Bone marrow (tissue), 2 donors: ENCODE results near the gene LRRFIP2.
A peak's percentile ranks its signal among the peaks of the same experiment; 100 is the strongest.
"Not testable (repeated sequence)": the region's sequence is repeated elsewhere in the genome, so short reads cannot be mapped to it uniquely, and the experiment has no call there.

Experiments
- DNase-seq, 2 donors: peaks; one replicate each; lab custom pipeline; 2025; lab: John Stamatoyannopoulos, UW

Gene LRRFIP2

GRCh38 chr3:37067577-37067976, 106.8 kb downstream of the LRRFIP2 start:
- DNase-seq, result no peak

DNA sequence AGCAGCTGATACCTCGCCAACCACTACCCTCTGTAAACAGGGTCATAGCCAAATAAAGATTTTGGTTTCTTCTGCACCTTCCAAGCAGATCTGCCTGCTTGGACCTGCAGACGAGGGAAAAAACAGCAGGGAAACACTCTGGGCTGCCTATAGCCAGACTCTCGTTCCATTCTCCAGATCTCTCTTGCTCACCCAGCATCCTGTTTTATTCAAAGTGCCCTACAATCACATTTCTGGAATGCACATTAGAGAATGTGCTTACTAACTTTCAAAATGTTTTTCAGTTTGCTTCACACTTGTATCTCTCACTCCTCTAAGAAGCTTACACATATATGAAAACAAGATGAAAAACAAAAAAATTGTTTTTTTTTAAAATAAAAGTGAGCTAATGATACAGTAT, 109.6 kb downstream of the LRRFIP2 start:
- no peak for DNase-seq

GRCh38 chr3:37058117-37058516, 116.3 kb downstream of the LRRFIP2 start:
- no peak for DNase-seq

DNA sequence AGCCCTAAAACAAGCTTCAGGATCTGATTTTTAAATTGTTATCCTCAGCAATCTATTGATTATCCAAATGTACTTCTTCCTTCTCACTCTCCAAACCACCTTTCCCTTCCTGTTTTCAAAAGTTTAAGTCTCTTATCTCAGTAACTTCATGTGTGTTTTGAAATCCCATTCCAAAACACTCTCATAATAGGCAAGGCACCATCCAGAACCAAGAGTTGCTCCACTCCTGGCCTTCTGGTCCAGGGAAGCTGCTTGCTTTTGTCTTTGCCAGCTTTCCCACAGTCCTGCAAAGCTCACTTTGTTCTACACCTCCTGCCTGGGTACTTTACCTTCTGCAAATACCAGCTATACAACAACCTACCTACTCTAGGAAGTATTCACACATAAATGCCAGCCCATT, 117.6 kb downstream of the LRRFIP2 start:
- no peak for DNase-seq

- not testable (repeated sequence) for DNase-seq
Observed at GRCh38 chr3:37055077-37055476, 119.3 kb downstream of the LRRFIP2 start.

DNA sequence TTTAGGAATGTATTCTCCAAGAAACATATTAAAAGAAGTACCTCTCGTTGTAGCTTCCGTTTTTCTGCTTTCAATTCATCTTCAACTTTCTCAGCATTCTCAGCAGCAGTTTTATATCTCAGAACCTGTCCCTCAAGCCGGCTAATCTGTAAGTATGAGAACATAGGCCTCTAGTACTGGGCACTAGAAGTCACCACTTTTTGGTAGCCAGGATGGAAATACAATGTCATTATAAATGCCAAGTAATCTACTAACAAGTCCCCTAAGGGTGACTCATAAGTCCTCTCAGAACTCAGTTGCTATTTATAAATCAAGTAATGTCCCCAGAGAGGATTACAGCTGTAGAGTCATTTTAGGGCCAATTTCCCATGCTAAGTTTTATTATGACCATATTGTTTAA, 120.0 kb downstream of the LRRFIP2 start:
- DNase-seq, result peak in 1 of 2 donors; percentile 58

GRCh38 chr3:37053753-37054152, 120.6 kb downstream of the LRRFIP2 start:
- DNase-seq, result no peak

- no peak for DNase-seq
Observed at GRCh38 chr3:37053337-37053736, 121.0 kb downstream of the LRRFIP2 start.

GRCh38 chr3:37052860-37053259, 121.5 kb downstream of the LRRFIP2 start:
- DNase-seq, result no peak

GRCh38 chr3:37050282-37050681, 124.1 kb downstream of the LRRFIP2 start:
- no peak for DNase-seq

GRCh38 chr3:37042712-37043111, 131.7 kb downstream of the LRRFIP2 start:
- DNase-seq, result not testable (repeated sequence)

GRCh38 chr3:37041546-37042195, 132.7 kb downstream of the LRRFIP2 start:
- DNase-seq, result no peak

DNA sequence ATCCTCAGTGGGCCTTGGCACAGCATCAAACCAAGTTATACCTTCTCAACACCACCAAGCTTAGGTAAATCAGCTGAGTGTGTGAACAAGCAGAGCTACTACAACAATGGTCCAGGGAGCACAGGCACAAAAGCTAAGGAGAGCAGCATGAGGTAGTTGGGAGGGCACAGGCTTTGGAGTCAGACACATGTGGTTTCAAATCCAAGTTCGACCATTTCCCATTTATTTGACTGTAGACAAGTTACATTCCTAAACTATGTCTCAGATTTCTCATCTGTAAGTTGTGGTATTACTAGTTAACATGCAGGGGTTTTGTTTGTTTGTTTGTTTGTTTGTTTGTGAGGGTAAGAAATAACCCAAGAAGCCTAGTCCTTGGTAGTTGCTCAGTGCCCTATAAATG, 134.2 kb downstream of the LRRFIP2 start:
- no peak for DNase-seq

DNA sequence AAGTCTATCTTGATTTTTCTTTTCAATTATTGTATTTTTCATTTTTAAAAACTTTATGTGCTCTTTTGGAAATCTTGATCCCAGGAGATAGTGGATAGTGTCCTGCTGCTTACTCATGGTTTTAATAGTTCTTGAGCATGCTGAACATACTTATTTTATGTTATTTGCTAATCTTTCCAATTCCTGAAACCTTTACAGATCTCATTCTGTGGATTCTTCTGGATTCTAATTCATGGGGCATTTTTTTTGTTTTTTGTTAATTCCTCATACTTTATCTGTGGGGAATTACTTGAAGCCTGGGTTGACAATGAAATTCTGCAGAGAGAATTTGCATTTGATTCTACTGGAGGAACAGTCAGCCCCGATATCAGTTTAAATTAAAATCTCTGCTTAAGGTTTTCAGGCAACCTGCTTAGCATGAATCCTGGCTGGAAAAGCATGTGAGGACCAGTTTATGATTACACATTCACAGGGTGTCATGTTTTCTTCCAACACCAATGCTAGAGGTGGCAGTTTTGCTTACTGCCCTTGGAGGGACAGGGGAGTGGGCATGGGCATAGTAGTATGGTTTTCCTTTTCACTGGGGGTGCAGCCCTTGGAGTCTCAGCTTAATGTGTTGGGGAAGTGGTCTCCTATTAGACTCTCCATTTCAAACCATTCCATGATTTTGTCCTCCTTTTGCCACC, 135.1 kb downstream of the LRRFIP2 start:
- DNase-seq, result no peak

DNA sequence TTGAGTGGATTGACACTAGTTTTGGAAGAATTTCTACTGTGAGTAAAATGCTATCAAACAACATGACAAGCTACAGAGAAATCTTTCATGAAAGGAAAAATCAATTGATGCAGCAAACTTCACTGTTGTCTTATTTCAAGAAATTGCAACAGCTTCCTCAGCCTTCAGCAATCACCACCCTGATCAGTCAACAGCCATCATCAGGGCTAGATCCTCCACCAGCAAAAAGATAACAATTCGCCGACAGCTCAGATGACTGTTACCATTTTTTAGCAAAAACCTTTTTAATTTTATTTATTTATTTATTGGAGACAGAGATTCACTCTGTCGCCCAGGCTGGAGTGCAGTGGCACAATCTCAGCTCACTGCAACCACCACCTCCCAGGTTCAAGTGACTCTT, 137.0 kb downstream of the LRRFIP2 start:
- DNase-seq, result no peak

- no peak for DNase-seq
Observed at GRCh38 chr3:37032961-37033360, 141.4 kb downstream of the LRRFIP2 start.

GRCh38 chr3:37031096-37031682, 143.2 kb downstream of the LRRFIP2 start:
- DNase-seq, result no peak

DNA sequence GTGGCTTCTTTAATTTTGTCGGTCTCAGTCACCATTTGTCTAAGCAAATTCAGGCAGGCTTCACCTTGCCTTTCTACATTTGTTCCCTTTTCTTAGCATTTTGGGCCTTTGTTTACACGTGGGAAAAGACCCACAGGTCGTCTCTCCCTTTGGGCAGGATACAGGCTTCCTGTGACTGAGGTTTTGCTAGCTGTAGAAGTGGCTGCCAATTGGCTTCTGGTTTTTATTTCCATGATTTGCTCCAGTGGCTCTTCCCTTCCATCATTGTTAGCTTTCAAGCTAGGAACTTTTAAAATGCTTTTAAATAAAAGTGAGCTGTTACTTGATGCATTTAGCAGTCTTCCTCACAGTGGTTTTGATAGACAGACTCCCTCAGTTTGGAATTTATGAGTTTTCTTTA, 143.8 kb downstream of the LRRFIP2 start:
- no peak for DNase-seq

DNA sequence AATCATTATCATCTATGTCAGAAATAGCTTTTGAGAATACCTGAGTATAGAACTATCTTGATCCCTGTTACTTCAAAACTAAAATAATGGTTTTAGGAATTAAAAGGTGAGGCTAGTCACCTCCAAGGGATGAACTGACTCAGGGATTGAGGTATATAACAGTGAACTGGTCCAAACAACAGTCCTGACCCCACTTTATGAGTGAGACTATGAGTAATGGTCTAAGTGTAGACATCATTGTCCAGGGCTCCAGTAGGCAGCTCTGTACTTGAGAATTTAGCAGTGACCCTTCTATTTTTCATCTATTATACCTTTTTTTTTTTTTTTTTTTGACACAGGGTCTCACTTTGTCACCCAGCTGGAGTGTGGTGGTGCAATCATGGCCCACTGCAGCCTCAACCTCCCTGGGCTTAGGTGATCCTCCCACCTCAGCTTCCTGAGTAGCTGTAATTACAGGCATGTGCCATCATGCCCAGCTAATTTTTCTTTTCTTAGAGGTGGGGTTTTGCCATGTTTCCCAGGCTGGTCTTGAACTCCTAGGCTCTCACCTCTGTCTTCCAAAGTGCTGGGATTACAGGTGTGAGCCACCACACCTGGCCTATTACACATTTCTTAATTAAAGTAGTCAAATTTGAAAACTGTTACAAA, 144.7 kb downstream of the LRRFIP2 start:
- DNase-seq, result no peak

DNA sequence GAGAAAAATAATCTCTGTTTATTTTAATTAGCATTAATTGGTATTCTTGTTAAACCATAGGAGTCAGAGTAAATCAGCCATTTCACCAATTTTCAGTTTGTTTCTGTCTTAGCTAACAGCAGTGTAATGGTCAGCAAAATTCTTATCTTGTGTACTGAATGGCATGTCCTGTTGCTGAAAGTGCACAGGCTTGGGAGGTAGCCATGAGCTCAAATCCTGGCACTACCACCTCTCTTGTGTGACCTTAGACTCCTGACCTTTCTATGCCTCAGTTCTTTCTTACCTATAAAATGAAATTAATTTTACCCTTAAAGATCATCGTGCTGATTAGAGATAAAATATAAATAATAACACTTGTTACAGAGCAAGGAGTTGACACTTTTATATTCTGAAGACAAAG, 145.3 kb downstream of the LRRFIP2 start:
- DNase-seq, result no peak

GRCh38 chr3:37028329-37028728, 146.1 kb downstream of the LRRFIP2 start:
- DNase-seq, result no peak

- no peak for DNase-seq
Observed at GRCh38 chr3:37026851-37027250, 147.5 kb downstream of the LRRFIP2 start.
